OCI-LY1 (cell line): ENCODE measurements around the gene BDH1.

ENCODE experiments used
- H2AFZ ChIP-seq: fragments of 200-600 bp; sonication (generic), shearing (Covaris generic); 2 replicates; pipeline ENCODE4 v1.6.0; 2014; ENCODE audit warnings: antibody characterized with exemption, mild to moderate bottlenecking, low read length
- H3F3A ChIP-seq: fragments of 200-600 bp; sonication (generic), shearing (Covaris generic); 2 replicates; pipeline ENCODE4 v1.6.0; 2014; ENCODE audit warnings: mild to moderate bottlenecking, antibody characterized with exemption, low read length, moderate library complexity; ENCODE audit not compliant: insufficient read depth
- H3K27ac ChIP-seq: fragments of 200-600 bp; sonication (generic); 2 replicates; pipeline ENCODE4 v1.5.1; 2014; ENCODE audit warnings: low read length, mixed run types, mild to moderate bottlenecking, low read depth; ENCODE audit not compliant: poor library complexity, severe bottlenecking
- H3K27me3 ChIP-seq: fragments of 200-600 bp; sonication (generic); 2 replicates; pipeline ENCODE4 v1.6.0; 2014; ENCODE audit warnings: antibody characterized with exemption, mild to moderate bottlenecking, low read length, moderate library complexity; ENCODE audit not compliant: insufficient read depth
- H3K36me3 ChIP-seq: fragments of 200-600 bp; sonication (generic); 2 replicates; pipeline ENCODE4 v1.6.1; 2014; ENCODE audit warnings: mild to moderate bottlenecking, antibody characterized with exemption, low read length, moderate library complexity, mixed read lengths; ENCODE audit not compliant: insufficient read depth
- H3K4me1 ChIP-seq: fragments of 200-600 bp; sonication (generic); 2 replicates; pipeline ENCODE4 v1.5.1; 2014; ENCODE audit warnings: mild to moderate bottlenecking, low read length, moderate library complexity; ENCODE audit not compliant: insufficient read depth, severe bottlenecking
- H3K4me2 ChIP-seq: fragments of 200-600 bp; sonication (generic), shearing (Covaris generic); 2 replicates; pipeline ENCODE4 v1.6.1; 2014; ENCODE audit warnings: low read length
- H3K4me3 ChIP-seq: fragments of 200-600 bp; sonication (generic); 2 replicates; pipeline ENCODE4 v1.5.1; 2014; ENCODE audit warnings: low read length, low read depth, mild to moderate bottlenecking, mixed read lengths; ENCODE audit not compliant: poor library complexity, severe bottlenecking
- H3K79me2 ChIP-seq: fragments of 200-600 bp; shearing (Covaris generic); 2 replicates; pipeline ENCODE4 v1.6.1; 2016; ENCODE audit warnings: mixed run types, low read length, mixed read lengths; ENCODE audit not compliant: insufficient read depth
- H3K9ac ChIP-seq: fragments of 200-600 bp; sonication (generic), shearing (Covaris generic); 2 replicates; pipeline ENCODE4 v1.6.1; 2014; ENCODE audit warnings: mild to moderate bottlenecking, low read length, mixed read lengths
- H3K9me2 ChIP-seq: fragments of 200-600 bp; sonication (generic), shearing (Covaris generic); 2 replicates; pipeline ENCODE4 v1.6.1; 2014; ENCODE audit warnings: low read depth, mild to moderate bottlenecking, low read length, mixed read lengths
- H3K9me3 ChIP-seq: fragments of 200-600 bp; shearing (Covaris generic); 2 replicates; pipeline ENCODE4 v1.6.1; 2014; ENCODE audit warnings: low read length, mixed read lengths
- H4K20me1 ChIP-seq: fragments of 200-600 bp; sonication (generic), shearing (Covaris generic); 2 replicates; pipeline ENCODE4 v1.6.0; 2016; ENCODE audit warnings: mild to moderate bottlenecking, low read length; ENCODE audit not compliant: insufficient read depth
- CTCF ChIP-seq: fragments of 200-600 bp; sonication (generic), shearing (Covaris generic); IDR thresholded peaks from 2 replicates; pipeline ENCODE4 v1.5.1; 2017; ENCODE audit warnings: mild to moderate bottlenecking, antibody characterized with exemption, low read length, moderate library complexity, mixed read lengths
- EZH2 ChIP-seq: fragments of 200-600 bp; sonication (generic), shearing (Covaris generic); IDR thresholded peaks from 2 replicates; pipeline ENCODE4 v1.8.0; 2017; ENCODE audit warnings: borderline replicate concordance, mixed run types, mild to moderate bottlenecking, antibody characterized with exemption, low read length, moderate library complexity, mixed read lengths

Gene BDH1

GRCh38 chr3:197562398-197563251 lies 6.9 kb upstream of the BDH1 start:
- peaks cover 4% of the 10 kb centered on the region; the same call in 1 of the 2 replicates for H3K36me3 ChIP-seq
- peaks cover 18% of the 10 kb centered on the region for H3K4me1 ChIP-seq
- no peaks in the 10 kb centered on the region for H3K27me3 ChIP-seq
- H3K79me2 ChIP-seq = no peaks in the 10 kb centered on the region
- TF ChIP-seq CTCF (no peak), EZH2 (no peak)
- H4K20me1 ChIP-seq = no peaks in the 10 kb centered on the region
- peak overlapping the region; percentile 42 for H3K4me2 ChIP-seq
- H3K9me3 ChIP-seq = peaks cover 40% of the 10 kb centered on the region
- H3K27ac ChIP-seq = peak overlapping the region; percentile 42
- H3K9me2 ChIP-seq = no peaks in the 10 kb centered on the region
- H3F3A ChIP-seq = no peaks in the 10 kb centered on the region
- no peak overlapping the region for H3K9ac ChIP-seq
- peak overlapping the region; percentile 30 for H3K4me3 ChIP-seq
- H2AFZ ChIP-seq = peak overlapping the region; percentile 92

- Histone ChIP-seq H3K9ac (no peak overlapping the region), H3K36me3 (peaks cover 4% of the 10 kb centered on the region; the same call in 1 of the 2 replicates), H2AFZ (peak overlapping the region; percentile 92), H3K9me2 (no peaks in the 10 kb centered on the region), H3K4me3 (peak overlapping the region; percentile 30), H3K4me1 (peaks cover 18% of the 10 kb centered on the region), H3K27me3 (no peaks in the 10 kb centered on the region), H3F3A (no peaks in the 10 kb centered on the region), H3K27ac (peak overlapping the region; percentile 42), H3K79me2 (no peaks in the 10 kb centered on the region), H3K4me2 (peak overlapping the region; percentile 42), H3K9me3 (peaks cover 38% of the 10 kb centered on the region), H4K20me1 (no peaks in the 10 kb centered on the region)
- TF ChIP-seq EZH2 (no peak), CTCF (no peak)
Measured at GRCh38 chr3:197561926-197562325, 6.2 kb upstream of the BDH1 start.

- Histone ChIP-seq H2AFZ (no peak overlapping the region), H3K4me2 (no peak overlapping the region), H3K4me1 (peaks cover 24% of the 10 kb centered on the region), H4K20me1 (no peaks in the 10 kb centered on the region), H3K27ac (no peak overlapping the region), H3K9me3 (peaks cover 20% of the 10 kb centered on the region), H3K9me2 (no peaks in the 10 kb centered on the region), H3K9ac (no peak overlapping the region), H3F3A (no peaks in the 10 kb centered on the region), H3K36me3 (peaks cover 4% of the 10 kb centered on the region; the same call in 1 of the 2 replicates), H3K79me2 (no peaks in the 10 kb centered on the region), H3K4me3 (no peak overlapping the region), H3K27me3 (no peaks in the 10 kb centered on the region)
- TF ChIP-seq EZH2 (no peak), CTCF (no peak)
Measured at GRCh38 chr3:197559651-197560050, 3.9 kb upstream of the BDH1 start.
